ENCODE results near the gene TRIM37.

DNA sequence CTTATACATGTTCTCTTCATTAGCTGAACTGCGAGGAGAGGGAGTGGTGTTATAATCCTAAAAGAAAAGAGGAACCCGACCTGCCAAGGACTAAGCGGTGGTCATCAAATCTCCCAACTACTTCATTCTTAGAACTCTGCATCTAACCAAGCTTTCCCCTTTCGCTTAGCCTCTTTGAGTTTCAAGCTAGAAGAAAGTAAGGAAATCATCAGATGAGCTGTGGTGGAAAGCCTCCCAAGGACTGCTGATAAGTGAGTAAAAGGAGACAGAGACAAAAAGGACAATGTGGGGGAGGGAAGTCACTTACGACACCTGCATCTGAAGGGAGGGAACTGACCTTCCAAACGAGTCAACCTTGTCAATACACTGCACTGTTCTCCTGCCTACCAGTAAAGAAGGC lies 121.3 kb downstream of the TRIM37 start:
- TF ChIP-seq, protein P1, sequence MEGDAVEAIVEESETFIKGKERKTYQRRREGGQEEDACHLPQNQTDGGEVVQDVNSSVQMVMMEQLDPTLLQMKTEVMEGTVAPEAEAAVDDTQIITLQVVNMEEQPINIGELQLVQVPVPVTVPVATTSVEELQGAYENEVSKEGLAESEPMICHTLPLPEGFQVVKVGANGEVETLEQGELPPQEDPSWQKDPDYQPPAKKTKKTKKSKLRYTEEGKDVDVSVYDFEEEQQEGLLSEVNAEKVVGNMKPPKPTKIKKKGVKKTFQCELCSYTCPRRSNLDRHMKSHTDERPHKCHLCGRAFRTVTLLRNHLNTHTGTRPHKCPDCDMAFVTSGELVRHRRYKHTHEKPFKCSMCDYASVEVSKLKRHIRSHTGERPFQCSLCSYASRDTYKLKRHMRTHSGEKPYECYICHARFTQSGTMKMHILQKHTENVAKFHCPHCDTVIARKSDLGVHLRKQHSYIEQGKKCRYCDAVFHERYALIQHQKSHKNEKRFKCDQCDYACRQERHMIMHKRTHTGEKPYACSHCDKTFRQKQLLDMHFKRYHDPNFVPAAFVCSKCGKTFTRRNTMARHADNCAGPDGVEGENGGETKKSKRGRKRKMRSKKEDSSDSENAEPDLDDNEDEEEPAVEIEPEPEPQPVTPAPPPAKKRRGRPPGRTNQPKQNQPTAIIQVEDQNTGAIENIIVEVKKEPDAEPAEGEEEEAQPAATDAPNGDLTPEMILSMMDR (IDR thresholded peaks at IDR 0.05), result no peak
- TF ChIP-seq FOSL2 (IDR thresholded peaks at IDR 0.05; ENCODE audit: borderline replicate concordance, low read depth) (no peak), CHD2 (IDR thresholded peaks at IDR 0.05; ENCODE audit: low read length, partially characterized antibody) (no peak), EZH2phosphoT487 (IDR thresholded peaks at IDR 0.05; ENCODE audit: borderline replicate concordance, low read depth) (no peak), POLR2AphosphoS5 (IDR thresholded peaks at IDR 0.05; ENCODE audit: low read depth, low read length) (no peak), ZBTB33 (IDR thresholded peaks at IDR 0.05; ENCODE audit: borderline replicate concordance, low read depth) (no peak)
